HEK293 (cell line): ENCODE data around the gene ZMYM1.
"Not testable (repeated sequence)": the region's sequence is repeated elsewhere in the genome, so short reads cannot be mapped to it uniquely, and the experiment has no call there.

Source experiments
- CTCF ChIA-PET: fragments of 350-600 bp; formaldehyde crosslinking; extraction: SDS; loops from one replicate; lab custom pipeline; 2021; ENCODE audit warnings: antibody characterized with exemption; lab: Yijun Ruan, JAX
- POLR2A ChIA-PET: fragments of 300-600 bp; formaldehyde crosslinking; extraction: SDS; loops from one replicate; lab custom pipeline; 2020; ENCODE audit warnings: antibody characterized with exemption, inconsistent platforms; lab: Yijun Ruan, JAX
- H3K27ac ChIP-seq: fragments of 200-500 bp; sonication (Bioruptor generic); 2 replicates; pipeline ENCODE4 v1.5.1; 2014; ENCODE audit warnings: low read depth, low read length, control low read depth, inconsistent platforms; ENCODE audit errors: extremely low read depth
- H3K36me3 ChIP-seq, 2 experiments: fragments of 200-500 bp in 1 of 2; sonication (Bioruptor generic) in 1 of 2; 1 replicate in 1 of 2; 2 replicates in 1 of 2; pipeline ENCODE4 v1.5.1; 2014 to 2017; ENCODE audit warnings: inconsistent platforms in 2 of 2, low read length in 2 of 2; ENCODE audit not compliant: control insufficient read depth in 2 of 2, insufficient read depth in 1 of 2
- H3K4me1 ChIP-seq: fragments of 200-500 bp; sonication (Bioruptor generic); 2 replicates; pipeline ENCODE4 v1.5.1; 2014; ENCODE audit warnings: mild to moderate bottlenecking, low read length, inconsistent platforms; ENCODE audit not compliant: control insufficient read depth, insufficient read depth
- H3K4me3 ChIP-seq: 2 replicates; pipeline ENCODE4 v1.5.1; 2011; ENCODE audit warnings: low read depth, mild to moderate bottlenecking, control low read depth, low read length, moderate library complexity
- H3K9me3 ChIP-seq: fragments of 200-500 bp; sonication (Bioruptor generic); 2 replicates; pipeline ENCODE4 v1.5.1; 2014; ENCODE audit warnings: low read depth, low read length, inconsistent platforms; ENCODE audit not compliant: control insufficient read depth, insufficient read depth
- GLIS1 ChIP-seq: fragments of 450-650 bp; formaldehyde crosslinking; IDR thresholded peaks from 2 replicates; pipeline ENCODE4 v1.5.1; 2016; ENCODE audit warnings: missing biosample characterization, missing genetic modification characterization
- PRDM1 ChIP-seq: fragments of 450-650 bp; formaldehyde crosslinking; IDR thresholded peaks from 2 replicates; pipeline ENCODE4; 2016; ENCODE audit warnings: missing biosample characterization, missing genetic modification characterization
- SALL2 ChIP-seq: fragments of 450-650 bp; formaldehyde crosslinking; IDR thresholded peaks from 2 replicates; pipeline ENCODE4 v1.5.0; 2017; ENCODE audit warnings: missing biosample characterization, mild to moderate bottlenecking, missing genetic modification characterization, borderline replicate concordance
- SETDB1 ChIP-seq: IDR thresholded peaks from one replicate; pipeline ENCODE4 v1.6.1; 2017; ENCODE audit warnings: mild to moderate bottlenecking, low read length, moderate library complexity, mixed read lengths; ENCODE audit not compliant: insufficient read length
- ZBTB20 ChIP-seq: fragments of 450-650 bp; formaldehyde crosslinking; IDR thresholded peaks from 2 replicates; pipeline ENCODE4 v1.5.1; 2016; ENCODE audit warnings: missing biosample characterization, missing genetic modification characterization
- ZFP3 ChIP-seq: fragments of 450-650 bp; formaldehyde crosslinking; IDR thresholded peaks from 2 replicates; pipeline ENCODE4 v1.5.1; 2016; ENCODE audit warnings: low read depth, missing biosample characterization, missing genetic modification characterization
- ZNF10 ChIP-seq: fragments of 450-650 bp; formaldehyde crosslinking; IDR thresholded peaks from 2 replicates; pipeline ENCODE4 v1.5.1; 2017; ENCODE audit warnings: missing biosample characterization, missing genetic modification characterization
- ZNF114 ChIP-seq: fragments of 450-650 bp; formaldehyde crosslinking; IDR thresholded peaks from 2 replicates; pipeline ENCODE4 v1.5.0; 2017; ENCODE audit warnings: missing biosample characterization, missing genetic modification characterization
- ZNF274 ChIP-seq, 2 experiments: fragments of 200-500 bp in 1 of 2; fragments of 450-650 bp in 1 of 2; sonication (Bioruptor generic) in 1 of 2; formaldehyde crosslinking in 1 of 2; IDR thresholded peaks; 2 replicates each; pipeline versions ENCODE4 v1.5.1 to v1.6.1; 2014 to 2016; ENCODE audit warnings: borderline replicate concordance in 1 of 2, inconsistent platforms in 1 of 2, low read length in 1 of 2, missing biosample characterization in 1 of 2, missing genetic modification characterization in 1 of 2
- ZNF366 ChIP-seq: fragments of 450-650 bp; formaldehyde crosslinking; conservative IDR thresholded peaks from 2 replicates; pipeline ENCODE4 v1.5.1; 2016; ENCODE audit warnings: missing biosample characterization, missing genetic modification characterization
- ZNF426 ChIP-seq: fragments of 450-650 bp; formaldehyde crosslinking; IDR thresholded peaks from 2 replicates; pipeline ENCODE4 v1.5.1; 2017; ENCODE audit warnings: missing biosample characterization, missing genetic modification characterization, mild to moderate bottlenecking, inconsistent platforms, moderate library complexity
- ZNF529 ChIP-seq: fragments of 450-650 bp; formaldehyde crosslinking; IDR thresholded peaks from 2 replicates; pipeline ENCODE4 v1.5.1; 2017; ENCODE audit warnings: missing genetic modification characterization, missing biosample characterization; ENCODE audit not compliant: insufficient replicate concordance
- ZNF544 ChIP-seq: fragments of 450-650 bp; formaldehyde crosslinking; IDR thresholded peaks from 2 replicates; pipeline ENCODE4 v1.5.0; 2017; ENCODE audit warnings: missing biosample characterization, missing genetic modification characterization
- ZNF555 ChIP-seq: fragments of 450-650 bp; formaldehyde crosslinking; conservative IDR thresholded peaks from 2 replicates; pipeline ENCODE4 v1.5.1; 2017; ENCODE audit warnings: missing biosample characterization, mild to moderate bottlenecking, missing genetic modification characterization, inconsistent platforms
- ZNF623 ChIP-seq: fragments of 450-650 bp; formaldehyde crosslinking; IDR thresholded peaks from 2 replicates; pipeline ENCODE4 v1.5.1; 2016; ENCODE audit warnings: missing biosample characterization, missing genetic modification characterization
- ZNF658 ChIP-seq: fragments of 450-650 bp; formaldehyde crosslinking; IDR thresholded peaks from 2 replicates; pipeline ENCODE4; 2016; ENCODE audit warnings: missing biosample characterization, missing genetic modification characterization
- ZSCAN16 ChIP-seq: fragments of 450-650 bp; formaldehyde crosslinking; IDR thresholded peaks from 2 replicates; pipeline ENCODE4 v1.5.1; 2016; ENCODE audit warnings: missing biosample characterization, missing genetic modification characterization
- TF ChIP-seq, protein P1 (sequence below): fragments of 450-650 bp; formaldehyde crosslinking; IDR thresholded peaks from 2 replicates; pipeline ENCODE4 v1.5.1; 2017; ENCODE audit warnings: missing biosample characterization, missing genetic modification characterization
- TF ChIP-seq, protein P2 (sequence below): fragments of 450-650 bp; formaldehyde crosslinking; IDR thresholded peaks from 2 replicates; pipeline ENCODE4 v1.5.1; 2016; ENCODE audit warnings: missing biosample characterization, missing genetic modification characterization
- TF ChIP-seq, protein P3 (sequence below): fragments of 450-650 bp; formaldehyde crosslinking; IDR thresholded peaks from 2 replicates; pipeline ENCODE4 v1.5.1; 2016; ENCODE audit warnings: missing biosample characterization, missing genetic modification characterization
- TF ChIP-seq, protein P4 (sequence below): fragments of 450-650 bp; formaldehyde crosslinking; IDR thresholded peaks from 2 replicates; pipeline ENCODE4 v1.5.1; 2016; ENCODE audit warnings: missing biosample characterization, missing genetic modification characterization

ZMYM1 gene

DNA sequence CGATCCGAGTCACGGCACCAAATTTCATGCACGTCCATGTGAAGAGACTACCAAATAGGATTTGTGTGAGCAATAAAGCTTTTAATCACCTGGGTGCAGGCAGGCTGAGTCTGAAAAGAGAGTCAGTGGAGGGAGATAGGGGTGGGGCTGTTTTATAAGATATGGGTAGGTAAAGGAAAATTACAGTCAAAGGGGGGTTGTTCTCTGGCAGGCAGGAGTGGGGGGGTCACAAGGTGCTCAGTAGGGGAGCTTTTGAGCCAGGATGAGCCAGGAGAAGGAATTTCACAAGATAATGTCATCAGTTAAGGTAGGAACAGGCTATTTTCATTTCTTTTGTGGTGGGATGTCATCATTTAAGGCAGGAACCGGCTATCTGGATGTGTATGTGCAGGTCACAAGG is 58.4 kb downstream of the ZMYM1 start:
- CTCF ChIA-PET = interaction anchor here (0.6 kb wide), 2 partner anchors 206 to 346 kb away, joined by 3 read pairs; no protein-coding TSS in a partner anchor
- TF ChIP-seq GLIS1 (tag by site-specific recombination) = peak; percentile 16; the same call in 1 of the 2 replicates
- H3K36me3 ChIP-seq, H3K4me1 ChIP-seq, H3K9me3 ChIP-seq, H3K4me3 ChIP-seq, POLR2A ChIA-PET, H3K27ac ChIP-seq: not testable (repeated sequence)

DNA sequence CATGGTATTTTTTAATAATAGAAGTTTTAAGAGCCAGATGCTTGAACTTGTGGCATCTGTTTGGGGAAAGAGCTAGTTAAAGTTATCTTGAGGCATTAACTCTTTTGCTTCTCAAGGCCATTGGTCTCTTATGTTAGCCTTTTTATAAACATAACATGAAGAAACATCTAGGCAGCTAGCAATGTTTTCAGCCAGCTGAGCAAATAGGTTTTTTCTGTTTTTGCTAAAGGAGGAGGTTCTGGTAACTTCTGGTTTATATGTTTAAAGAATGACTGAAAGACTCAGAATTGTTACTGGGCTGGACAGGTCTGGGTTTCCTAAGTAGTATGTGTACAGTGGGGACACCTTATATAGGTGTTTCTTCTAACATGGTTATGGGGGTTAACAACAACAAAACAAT is 63.1 kb downstream of the ZMYM1 start:
- POLR2A ChIA-PET, H3K4me1 ChIP-seq, H3K27ac ChIP-seq, H3K4me3 ChIP-seq, H3K36me3 ChIP-seq, H3K9me3 ChIP-seq: not testable (repeated sequence)
- CTCF ChIA-PET = interaction anchor here (0.7 to 1.4 kb wide), 2 partner anchors 12 to 289 kb away, joined by 3 read pairs; no protein-coding TSS in a partner anchor

DNA sequence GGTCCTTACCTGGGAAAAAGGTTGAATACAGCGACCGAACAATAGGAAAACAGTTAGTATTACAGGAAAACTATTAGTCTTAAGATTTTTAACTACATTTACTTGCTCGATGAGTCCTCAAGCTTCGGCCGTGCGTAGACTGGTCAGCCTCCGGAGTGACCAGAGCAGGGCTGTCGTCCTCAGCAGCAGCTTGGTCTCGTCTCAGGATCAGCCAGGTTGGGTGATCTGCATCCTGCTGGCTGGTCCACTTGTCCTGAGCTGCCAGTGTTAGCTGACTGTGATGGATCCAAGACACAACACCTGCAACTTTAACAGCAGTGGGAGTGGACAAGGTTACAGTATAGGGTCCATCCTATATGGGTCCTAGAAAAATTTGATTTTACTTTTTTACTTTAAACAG is 63.5 kb downstream of the ZMYM1 start:
- H3K36me3 ChIP-seq, H3K27ac ChIP-seq, H3K4me3 ChIP-seq, POLR2A ChIA-PET, H3K4me1 ChIP-seq, H3K9me3 ChIP-seq: not testable (repeated sequence)
- CTCF ChIA-PET = interaction anchor here (0.7 kb wide), 1 partner anchor 12 kb away, joined by 3 read pairs; no protein-coding TSS in a partner anchor

DNA sequence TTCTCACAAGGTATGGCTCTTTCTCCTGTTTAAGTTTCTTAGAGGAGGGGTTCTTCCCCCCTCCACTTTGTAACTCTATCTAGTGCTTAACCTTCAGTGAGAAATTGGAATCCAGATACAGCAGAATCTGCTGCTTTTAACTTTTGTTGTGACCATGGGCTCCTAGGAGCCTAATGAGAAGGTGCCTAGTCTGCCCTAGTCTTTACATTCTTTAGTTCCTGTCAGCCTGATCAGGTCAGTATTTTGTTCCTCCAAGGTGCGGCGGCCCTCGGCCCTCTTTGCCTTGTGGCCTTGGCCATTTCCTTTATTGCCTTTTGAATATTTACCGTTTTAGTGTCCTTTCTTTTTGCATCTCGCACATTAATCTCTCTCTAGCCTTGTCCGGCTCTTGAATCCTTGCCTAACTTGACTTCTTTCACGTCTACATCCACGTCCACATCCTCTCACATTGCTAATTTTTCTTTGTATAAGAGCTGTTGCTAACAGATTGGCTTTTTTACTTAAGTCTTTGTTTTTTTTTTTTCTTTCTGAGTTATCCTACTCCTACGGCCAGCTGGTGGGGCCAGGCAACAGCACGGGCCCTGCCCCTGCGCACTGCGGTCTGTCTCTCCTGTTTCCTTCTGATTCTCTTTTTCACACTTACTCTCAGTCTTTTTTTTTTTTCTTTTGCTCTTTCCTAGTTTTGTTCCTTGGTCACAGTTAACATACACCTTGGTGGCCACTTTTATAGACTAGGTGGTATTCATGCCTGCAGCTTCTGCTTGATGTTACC is 64.7 kb downstream of the ZMYM1 start:
- CTCF ChIA-PET = interaction anchor here (0.6 kb wide), 1 partner anchor 346 kb away, joined by 3 read pairs; no protein-coding TSS in a partner anchor
- H3K4me3 ChIP-seq = no peak overlapping the region
- TF ChIP-seq, protein P1, sequence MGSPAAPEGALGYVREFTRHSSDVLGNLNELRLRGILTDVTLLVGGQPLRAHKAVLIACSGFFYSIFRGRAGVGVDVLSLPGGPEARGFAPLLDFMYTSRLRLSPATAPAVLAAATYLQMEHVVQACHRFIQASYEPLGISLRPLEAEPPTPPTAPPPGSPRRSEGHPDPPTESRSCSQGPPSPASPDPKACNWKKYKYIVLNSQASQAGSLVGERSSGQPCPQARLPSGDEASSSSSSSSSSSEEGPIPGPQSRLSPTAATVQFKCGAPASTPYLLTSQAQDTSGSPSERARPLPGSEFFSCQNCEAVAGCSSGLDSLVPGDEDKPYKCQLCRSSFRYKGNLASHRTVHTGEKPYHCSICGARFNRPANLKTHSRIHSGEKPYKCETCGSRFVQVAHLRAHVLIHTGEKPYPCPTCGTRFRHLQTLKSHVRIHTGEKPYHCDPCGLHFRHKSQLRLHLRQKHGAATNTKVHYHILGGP = no peak
- TF ChIP-seq, protein P2, sequence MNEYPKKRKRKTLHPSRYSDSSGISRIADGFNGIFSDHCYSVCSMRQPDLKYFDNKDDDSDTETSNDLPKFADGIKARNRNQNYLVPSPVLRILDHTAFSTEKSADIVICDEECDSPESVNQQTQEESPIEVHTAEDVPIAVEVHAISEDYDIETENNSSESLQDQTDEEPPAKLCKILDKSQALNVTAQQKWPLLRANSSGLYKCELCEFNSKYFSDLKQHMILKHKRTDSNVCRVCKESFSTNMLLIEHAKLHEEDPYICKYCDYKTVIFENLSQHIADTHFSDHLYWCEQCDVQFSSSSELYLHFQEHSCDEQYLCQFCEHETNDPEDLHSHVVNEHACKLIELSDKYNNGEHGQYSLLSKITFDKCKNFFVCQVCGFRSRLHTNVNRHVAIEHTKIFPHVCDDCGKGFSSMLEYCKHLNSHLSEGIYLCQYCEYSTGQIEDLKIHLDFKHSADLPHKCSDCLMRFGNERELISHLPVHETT (tag by site-specific recombination) = no peak
- no peak for TF ChIP-seq PRDM1 (tag by site-specific recombination)
- TF ChIP-seq ZNF658 = no peak
- TF ChIP-seq ZBTB20 (tag by site-specific recombination) = no peak
- TF ChIP-seq, protein P3, sequence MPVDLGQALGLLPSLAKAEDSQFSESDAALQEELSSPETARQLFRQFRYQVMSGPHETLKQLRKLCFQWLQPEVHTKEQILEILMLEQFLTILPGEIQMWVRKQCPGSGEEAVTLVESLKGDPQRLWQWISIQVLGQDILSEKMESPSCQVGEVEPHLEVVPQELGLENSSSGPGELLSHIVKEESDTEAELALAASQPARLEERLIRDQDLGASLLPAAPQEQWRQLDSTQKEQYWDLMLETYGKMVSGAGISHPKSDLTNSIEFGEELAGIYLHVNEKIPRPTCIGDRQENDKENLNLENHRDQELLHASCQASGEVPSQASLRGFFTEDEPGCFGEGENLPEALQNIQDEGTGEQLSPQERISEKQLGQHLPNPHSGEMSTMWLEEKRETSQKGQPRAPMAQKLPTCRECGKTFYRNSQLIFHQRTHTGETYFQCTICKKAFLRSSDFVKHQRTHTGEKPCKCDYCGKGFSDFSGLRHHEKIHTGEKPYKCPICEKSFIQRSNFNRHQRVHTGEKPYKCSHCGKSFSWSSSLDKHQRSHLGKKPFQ (tag by site-specific recombination) = no peak
- no peak for TF ChIP-seq ZNF426 (tag by site-specific recombination)
- no peak for TF ChIP-seq ZNF114 (tag by site-specific recombination)
- TF ChIP-seq ZNF544 (tag by site-specific recombination) = no peak
- TF ChIP-seq ZNF366 (tag by site-specific recombination) = no peak
- TF ChIP-seq, protein P4, sequence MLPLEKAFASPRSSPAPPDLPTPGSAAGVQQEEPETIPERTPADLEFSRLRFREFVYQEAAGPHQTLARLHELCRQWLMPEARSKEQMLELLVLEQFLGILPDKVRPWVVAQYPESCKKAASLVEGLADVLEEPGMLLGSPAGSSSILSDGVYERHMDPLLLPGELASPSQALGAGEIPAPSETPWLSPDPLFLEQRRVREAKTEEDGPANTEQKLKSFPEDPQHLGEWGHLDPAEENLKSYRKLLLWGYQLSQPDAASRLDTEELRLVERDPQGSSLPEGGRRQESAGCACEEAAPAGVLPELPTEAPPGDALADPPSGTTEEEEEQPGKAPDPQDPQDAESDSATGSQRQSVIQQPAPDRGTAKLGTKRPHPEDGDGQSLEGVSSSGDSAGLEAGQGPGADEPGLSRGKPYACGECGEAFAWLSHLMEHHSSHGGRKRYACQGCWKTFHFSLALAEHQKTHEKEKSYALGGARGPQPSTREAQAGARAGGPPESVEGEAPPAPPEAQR = no peak
- TF ChIP-seq ZNF555 = no peak
- TF ChIP-seq ZSCAN16 = no peak
- no peak for TF ChIP-seq ZNF529
- no peak for TF ChIP-seq ZNF623 (tag by site-specific recombination)
- TF ChIP-seq ZNF10 (tag by site-specific recombination) = no peak
- no peak for TF ChIP-seq SETDB1
- TF ChIP-seq SALL2 (tag by site-specific recombination) = no peak
- no peak for TF ChIP-seq ZNF274 (IDR thresholded peaks at IDR 0.05; ENCODE audit: low read length)
- no peak for TF ChIP-seq ZNF274 (tag by site-specific recombination; IDR thresholded peaks at IDR 0.05; ENCODE audit: borderline replicate concordance)
- no peak for TF ChIP-seq ZFP3 (tag by site-specific recombination)
- H3K4me1 ChIP-seq = no peaks in the 10 kb centered on the region
- no peaks in the 10 kb centered on the region for H3K9me3 ChIP-seq
- POLR2A ChIA-PET = no interaction called here
- no peaks in the 10 kb centered on the region for H3K36me3 ChIP-seq
- no peak overlapping the region for H3K27ac ChIP-seq
